GM10248 (cell line): ENCODE measurements around the gene AADAC.
"Not testable (repeated sequence)": the region's sequence is repeated elsewhere in the genome, so short reads cannot be mapped to it uniquely, and the experiment has no call there.

Source experiments
- CTCF ChIA-PET: fragments of 300-600 bp; sonication (Branson Sonifier 250); formaldehyde crosslinking; extraction: SDS; loops from one replicate; lab custom pipeline; 2021; ENCODE audit warnings: antibody characterized with exemption; lab: Yijun Ruan, JAX
- POLR2A ChIA-PET: fragments of 350-650 bp; sonication (Branson Sonifier 250); formaldehyde crosslinking; extraction: SDS; loops from one replicate; lab custom pipeline; 2020; ENCODE audit warnings: antibody characterized with exemption; lab: Yijun Ruan, JAX
- DNase-seq: peaks from one replicate; pipeline ENCODE4 v3.0.0; 2012; ENCODE audit errors: extremely low spot score
- TF ChIP-seq, protein P1 (sequence below): IDR thresholded peaks from 2 replicates; pipeline ENCODE4 v1.5.1; 2012; ENCODE audit warnings: mild to moderate bottlenecking, low read depth; ENCODE audit errors: extremely low read depth, missing control alignments, control extremely low read depth

AADAC gene

GRCh38 chr3:151787626-151788025 is 26.3 kb upstream of the AADAC start:
- DNase-seq = no peak
- POLR2A ChIA-PET = no interaction called here
- CTCF ChIA-PET = interaction anchor here (0.8 to 1.0 kb wide), 2 partner anchors 16 to 310 kb away, joined by 3 read pairs; no protein-coding TSS in a partner anchor
- TF ChIP-seq, protein P1, sequence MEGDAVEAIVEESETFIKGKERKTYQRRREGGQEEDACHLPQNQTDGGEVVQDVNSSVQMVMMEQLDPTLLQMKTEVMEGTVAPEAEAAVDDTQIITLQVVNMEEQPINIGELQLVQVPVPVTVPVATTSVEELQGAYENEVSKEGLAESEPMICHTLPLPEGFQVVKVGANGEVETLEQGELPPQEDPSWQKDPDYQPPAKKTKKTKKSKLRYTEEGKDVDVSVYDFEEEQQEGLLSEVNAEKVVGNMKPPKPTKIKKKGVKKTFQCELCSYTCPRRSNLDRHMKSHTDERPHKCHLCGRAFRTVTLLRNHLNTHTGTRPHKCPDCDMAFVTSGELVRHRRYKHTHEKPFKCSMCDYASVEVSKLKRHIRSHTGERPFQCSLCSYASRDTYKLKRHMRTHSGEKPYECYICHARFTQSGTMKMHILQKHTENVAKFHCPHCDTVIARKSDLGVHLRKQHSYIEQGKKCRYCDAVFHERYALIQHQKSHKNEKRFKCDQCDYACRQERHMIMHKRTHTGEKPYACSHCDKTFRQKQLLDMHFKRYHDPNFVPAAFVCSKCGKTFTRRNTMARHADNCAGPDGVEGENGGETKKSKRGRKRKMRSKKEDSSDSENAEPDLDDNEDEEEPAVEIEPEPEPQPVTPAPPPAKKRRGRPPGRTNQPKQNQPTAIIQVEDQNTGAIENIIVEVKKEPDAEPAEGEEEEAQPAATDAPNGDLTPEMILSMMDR = no peak

DNA sequence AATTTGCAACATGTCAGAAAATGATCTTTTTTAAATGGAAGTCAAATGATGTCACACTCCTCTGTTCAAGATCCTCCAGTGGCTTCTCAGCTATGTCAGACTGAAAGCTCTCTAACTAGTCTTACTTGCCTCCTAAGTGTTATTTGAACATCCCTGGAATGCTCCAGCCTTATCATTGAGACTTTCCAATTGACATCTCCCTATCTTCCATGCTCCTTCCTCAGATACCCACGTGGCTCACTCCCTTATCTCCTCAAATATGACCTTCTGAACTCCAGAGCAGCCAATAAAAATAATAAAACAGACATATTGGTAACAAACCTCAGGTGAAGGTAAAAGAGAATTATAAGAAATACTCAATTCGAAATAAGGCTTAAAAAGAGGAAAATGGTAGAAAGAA is 25.5 kb upstream of the AADAC start:
- ChIA-PET CTCF (no interaction called here), POLR2A (no interaction called here)
- no peak for DNase-seq
- TF ChIP-seq, protein P1 = no peak

GRCh38 chr3:151789853-151790463 is 24.0 kb upstream of the AADAC start:
- TF ChIP-seq, protein P1 = no peak
- POLR2A ChIA-PET = no interaction called here
- no peak for DNase-seq

GRCh38 chr3:151790763-151791162 is 23.2 kb upstream of the AADAC start:
- CTCF ChIA-PET, POLR2A ChIA-PET, DNase-seq: not testable (repeated sequence)

More at GRCh38 chr3:151789853-151790463, 24.0 kb upstream of the AADAC start:
- CTCF ChIA-PET = interaction anchor here (1.2 kb wide), 2 partner anchors 11 to 52 kb away, joined by 3 to 4 read pairs; no protein-coding TSS in a partner anchor

DNA sequence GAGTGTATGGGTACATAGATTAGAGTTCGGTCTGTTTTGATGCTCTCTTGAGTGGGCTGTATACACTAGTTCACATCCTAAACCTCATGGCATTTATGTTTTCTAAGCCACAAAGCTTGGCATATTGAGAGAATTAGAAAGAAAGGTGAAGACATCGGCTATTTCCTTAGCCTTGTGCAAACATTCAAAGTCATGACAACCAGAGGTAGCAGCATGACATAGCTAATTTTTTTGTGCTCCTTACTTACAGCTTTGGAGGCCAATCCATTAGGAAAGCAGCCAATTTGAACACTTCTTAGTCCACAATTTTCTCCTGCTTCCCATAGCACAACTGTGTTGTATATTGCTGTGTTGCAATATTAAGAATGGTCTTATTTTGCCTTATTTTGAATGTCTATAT is 21.5 kb upstream of the AADAC start:
- TF ChIP-seq, protein P1 = no peak
- POLR2A ChIA-PET = no interaction called here
- CTCF ChIA-PET = no interaction called here
- no peak for DNase-seq

DNA sequence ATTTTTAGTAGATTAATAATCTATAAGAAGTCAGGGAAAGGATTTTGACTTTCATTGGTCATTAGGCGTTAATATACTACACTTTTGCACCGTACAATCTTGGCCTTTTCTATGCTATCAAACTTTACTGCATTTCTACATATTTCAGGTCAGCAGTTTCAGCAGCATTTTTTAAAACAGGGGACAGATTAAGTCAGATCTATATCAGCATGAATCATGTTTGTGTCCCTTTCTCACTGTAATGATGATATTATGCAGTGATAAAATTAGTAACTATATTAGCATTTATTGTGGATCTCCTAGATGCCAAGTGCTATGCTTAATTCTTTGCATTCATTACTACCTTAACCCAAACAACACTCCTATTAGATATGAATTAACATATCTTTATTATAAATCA is 20.3 kb upstream of the AADAC start:
- ChIA-PET POLR2A (no interaction called here), CTCF (interaction anchor here (1.2 kb wide), 1 partner anchor 17 kb away, joined by 3 read pairs; no protein-coding TSS in a partner anchor)
- TF ChIP-seq, protein P1 = no peak
- no peak for DNase-seq

DNA sequence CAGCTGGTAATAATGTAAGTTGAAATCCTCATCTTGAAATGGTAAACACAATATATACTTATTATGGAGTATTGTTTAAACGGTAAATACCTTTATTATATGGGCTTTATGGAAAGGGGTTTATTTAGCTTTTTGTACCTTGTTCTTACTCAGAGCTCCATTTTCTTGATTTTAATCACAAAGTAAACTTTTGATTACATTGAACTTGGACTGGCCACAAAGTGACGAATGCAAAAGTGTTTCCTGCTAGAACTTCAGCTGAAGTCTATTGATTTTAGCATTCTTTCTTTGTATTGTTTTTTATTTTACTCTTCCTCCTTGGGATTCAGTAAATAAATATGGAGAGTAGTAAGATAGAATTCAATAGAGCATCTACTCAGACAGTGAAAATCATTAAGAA is 19.8 kb upstream of the AADAC start:
- TF ChIP-seq, protein P1 = no peak
- DNase-seq = no peak
- ChIA-PET CTCF (interaction anchor here (1.0 to 1.2 kb wide), 2 partner anchors 17 to 200 kb away, joined by 3 read pairs; no protein-coding TSS in a partner anchor), POLR2A (no interaction called here)
